HEK293 (cell line): Measurements from ENCODE around the gene WTIP.

Experiments
- CTCF ChIA-PET: fragments of 350-600 bp; formaldehyde crosslinking; extraction: SDS; loops from one replicate; lab custom pipeline; 2021; ENCODE audit warnings: antibody characterized with exemption; lab: Yijun Ruan, JAX
- POLR2A ChIA-PET: fragments of 300-600 bp; formaldehyde crosslinking; extraction: SDS; loops from one replicate; lab custom pipeline; 2020; ENCODE audit warnings: antibody characterized with exemption, inconsistent platforms; lab: Yijun Ruan, JAX
- H3K27ac ChIP-seq: fragments of 200-500 bp; sonication (Bioruptor generic); 2 replicates; pipeline ENCODE4 v1.5.1; 2014; ENCODE audit warnings: low read depth, low read length, control low read depth, inconsistent platforms; ENCODE audit errors: extremely low read depth
- H3K36me3 ChIP-seq, 2 experiments: fragments of 200-500 bp in 1 of 2; sonication (Bioruptor generic) in 1 of 2; 1 replicate in 1 of 2; 2 replicates in 1 of 2; pipeline ENCODE4 v1.5.1; 2014 to 2017; ENCODE audit warnings: inconsistent platforms in 2 of 2, low read length in 2 of 2; ENCODE audit not compliant: control insufficient read depth in 2 of 2, insufficient read depth in 1 of 2
- H3K4me1 ChIP-seq: fragments of 200-500 bp; sonication (Bioruptor generic); 2 replicates; pipeline ENCODE4 v1.5.1; 2014; ENCODE audit warnings: mild to moderate bottlenecking, low read length, inconsistent platforms; ENCODE audit not compliant: control insufficient read depth, insufficient read depth
- H3K4me3 ChIP-seq: 2 replicates; pipeline ENCODE4 v1.5.1; 2011; ENCODE audit warnings: low read depth, mild to moderate bottlenecking, control low read depth, low read length, moderate library complexity
- H3K9me3 ChIP-seq: fragments of 200-500 bp; sonication (Bioruptor generic); 2 replicates; pipeline ENCODE4 v1.5.1; 2014; ENCODE audit warnings: low read depth, low read length, inconsistent platforms; ENCODE audit not compliant: control insufficient read depth, insufficient read depth
- CTCF ChIP-seq: fragments of 450-650 bp; formaldehyde crosslinking; IDR thresholded peaks from 2 replicates; pipeline ENCODE4 v1.5.1; 2016; ENCODE audit warnings: missing biosample characterization, missing genetic modification characterization
- HOXA7 ChIP-seq: sonication (generic); formaldehyde crosslinking; IDR thresholded peaks from 2 replicates; pipeline ENCODE4 v1.8.1; 2022; ENCODE audit warnings: missing genetic modification reagents, borderline replicate concordance
- KLF1 ChIP-seq: fragments of 450-650 bp; formaldehyde crosslinking; IDR thresholded peaks from 2 replicates; pipeline ENCODE4 v1.5.1; 2016; ENCODE audit warnings: missing biosample characterization, missing genetic modification characterization
- KLF8 ChIP-seq: fragments of 450-650 bp; formaldehyde crosslinking; IDR thresholded peaks from 2 replicates; pipeline ENCODE4 v1.5.1; 2016; ENCODE audit warnings: missing biosample characterization, missing genetic modification characterization
- ZNF16 ChIP-seq: fragments of 450-650 bp; formaldehyde crosslinking; IDR thresholded peaks from 2 replicates; pipeline ENCODE4 v1.5.1; 2016; ENCODE audit warnings: low read depth, missing biosample characterization, missing genetic modification characterization
- ZNF19 ChIP-seq: fragments of 450-650 bp; formaldehyde crosslinking; IDR thresholded peaks from 2 replicates; pipeline ENCODE4; 2016; ENCODE audit warnings: missing biosample characterization, missing genetic modification characterization, low read depth
- ZNF24 ChIP-seq: fragments of 450-650 bp; formaldehyde crosslinking; IDR thresholded peaks from 2 replicates; pipeline ENCODE4 v1.5.1; 2016; ENCODE audit warnings: missing biosample characterization, missing genetic modification characterization
- ZNF274 ChIP-seq, 2 experiments: fragments of 200-500 bp in 1 of 2; fragments of 450-650 bp in 1 of 2; sonication (Bioruptor generic) in 1 of 2; formaldehyde crosslinking in 1 of 2; IDR thresholded peaks; 2 replicates each; pipeline versions ENCODE4 v1.5.1 to v1.6.1; 2014 to 2016; ENCODE audit warnings: borderline replicate concordance in 1 of 2, inconsistent platforms in 1 of 2, low read length in 1 of 2, missing biosample characterization in 1 of 2, missing genetic modification characterization in 1 of 2
- ZNF433 ChIP-seq: fragments of 450-650 bp; formaldehyde crosslinking; IDR thresholded peaks from 2 replicates; pipeline ENCODE4 v1.5.1; 2016; ENCODE audit warnings: missing biosample characterization, missing genetic modification characterization, low read depth
- ZNF785 ChIP-seq: fragments of 450-650 bp; formaldehyde crosslinking; IDR thresholded peaks from 2 replicates; pipeline ENCODE4 v1.5.1; 2016; ENCODE audit warnings: missing biosample characterization, missing genetic modification characterization
- TF ChIP-seq, protein P1 (sequence below): fragments of 450-650 bp; formaldehyde crosslinking; IDR thresholded peaks from 2 replicates; pipeline ENCODE4 v1.5.1; 2016; ENCODE audit warnings: missing biosample characterization, missing genetic modification characterization
- TF ChIP-seq, protein P2 (sequence below): fragments of 450-650 bp; formaldehyde crosslinking; IDR thresholded peaks from 2 replicates; pipeline ENCODE4 v1.5.1; 2016; ENCODE audit warnings: missing biosample characterization, missing genetic modification characterization, borderline replicate concordance
- TF ChIP-seq, protein P3 (sequence below): fragments of 450-650 bp; formaldehyde crosslinking; IDR thresholded peaks from 2 replicates; pipeline ENCODE4 v1.5.1; 2016; ENCODE audit warnings: missing biosample characterization, missing genetic modification characterization
- TF ChIP-seq, protein P4 (sequence below): fragments of 450-650 bp; formaldehyde crosslinking; IDR thresholded peaks from 2 replicates; pipeline ENCODE4 v1.5.1; 2017; ENCODE audit warnings: missing biosample characterization, missing genetic modification characterization

WTIP gene

GRCh38 chr19:34499155-34499834, 17.7 kb downstream of the WTIP start:
- no peaks in the 10 kb centered on the region for H3K9me3 ChIP-seq
- H3K27ac ChIP-seq: no peak overlapping the region
- CTCF ChIA-PET: interaction anchor here (0.6 to 3.2 kb wide), 8 partner anchors 9 to 234 kb away, joined by 3 to 18 read pairs (median 5); no protein-coding TSS in a partner anchor
- POLR2A ChIA-PET: interaction anchor here (0.7 kb wide), 1 partner anchor 10 kb away, joined by 8 read pairs; no protein-coding TSS in a partner anchor
- no peak overlapping the region for H3K4me3 ChIP-seq
- H3K4me1 ChIP-seq: no peaks in the 10 kb centered on the region; the same call in 1 of the 2 replicates
- TF ChIP-seq ZNF785 (tag by site-specific recombination): no peak
- no peak for TF ChIP-seq CTCF (tag by site-specific recombination)
- TF ChIP-seq, protein P1, sequence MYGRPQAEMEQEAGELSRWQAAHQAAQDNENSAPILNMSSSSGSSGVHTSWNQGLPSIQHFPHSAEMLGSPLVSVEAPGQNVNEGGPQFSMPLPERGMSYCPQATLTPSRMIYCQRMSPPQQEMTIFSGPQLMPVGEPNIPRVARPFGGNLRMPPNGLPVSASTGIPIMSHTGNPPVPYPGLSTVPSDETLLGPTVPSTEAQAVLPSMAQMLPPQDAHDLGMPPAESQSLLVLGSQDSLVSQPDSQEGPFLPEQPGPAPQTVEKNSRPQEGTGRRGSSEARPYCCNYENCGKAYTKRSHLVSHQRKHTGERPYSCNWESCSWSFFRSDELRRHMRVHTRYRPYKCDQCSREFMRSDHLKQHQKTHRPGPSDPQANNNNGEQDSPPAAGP (tag by site-specific recombination): peak; percentile 54; the same call in 1 of the 2 replicates
- no peak for TF ChIP-seq ZNF433 (tag by site-specific recombination)
- TF ChIP-seq KLF1 (tag by site-specific recombination): peak; percentile 83
- TF ChIP-seq ZNF274 (IDR thresholded peaks at IDR 0.05; ENCODE audit: low read length): no peak
- TF ChIP-seq ZNF274 (tag by site-specific recombination; IDR thresholded peaks at IDR 0.05; ENCODE audit: borderline replicate concordance): no peak
- peaks cover 21 to 28% of the 10 kb centered on the region in 2 experiments; a peak in 2 of 3 replicates for H3K36me3 ChIP-seq

GRCh38 chr19:34500656-34501120, 19.1 kb downstream of the WTIP start:
- Histone ChIP-seq H3K36me3 (peaks cover 16 to 19% of the 10 kb centered on the region in 2 experiments; a peak in 2 of 3 replicates), H3K4me1 (no peaks in the 10 kb centered on the region; the same call in 1 of the 2 replicates), H3K9me3 (no peaks in the 10 kb centered on the region), H3K27ac (no peak overlapping the region), H3K4me3 (no peak overlapping the region)
- TF ChIP-seq ZNF16 (tag by site-specific recombination): no peak
- TF ChIP-seq KLF1 (tag by site-specific recombination): peak; percentile 100
- TF ChIP-seq, protein P1 (tag by site-specific recombination): peak; percentile 32; the same call in 1 of the 2 replicates
- no peak for TF ChIP-seq HOXA7
- peak; percentile 61; the same call in 1 of the 2 replicates for TF ChIP-seq KLF8 (tag by site-specific recombination)
- ChIA-PET CTCF (interaction anchor here (0.6 to 3.2 kb wide), 18 partner anchors 10 to 235 kb away, joined by 3 to 18 read pairs (median 4); no protein-coding TSS in a partner anchor), POLR2A (interaction anchor here (0.8 to 1.3 kb wide), 2 partner anchors 10 to 18 kb away, joined by 3 to 8 read pairs; no protein-coding TSS in a partner anchor)

DNA sequence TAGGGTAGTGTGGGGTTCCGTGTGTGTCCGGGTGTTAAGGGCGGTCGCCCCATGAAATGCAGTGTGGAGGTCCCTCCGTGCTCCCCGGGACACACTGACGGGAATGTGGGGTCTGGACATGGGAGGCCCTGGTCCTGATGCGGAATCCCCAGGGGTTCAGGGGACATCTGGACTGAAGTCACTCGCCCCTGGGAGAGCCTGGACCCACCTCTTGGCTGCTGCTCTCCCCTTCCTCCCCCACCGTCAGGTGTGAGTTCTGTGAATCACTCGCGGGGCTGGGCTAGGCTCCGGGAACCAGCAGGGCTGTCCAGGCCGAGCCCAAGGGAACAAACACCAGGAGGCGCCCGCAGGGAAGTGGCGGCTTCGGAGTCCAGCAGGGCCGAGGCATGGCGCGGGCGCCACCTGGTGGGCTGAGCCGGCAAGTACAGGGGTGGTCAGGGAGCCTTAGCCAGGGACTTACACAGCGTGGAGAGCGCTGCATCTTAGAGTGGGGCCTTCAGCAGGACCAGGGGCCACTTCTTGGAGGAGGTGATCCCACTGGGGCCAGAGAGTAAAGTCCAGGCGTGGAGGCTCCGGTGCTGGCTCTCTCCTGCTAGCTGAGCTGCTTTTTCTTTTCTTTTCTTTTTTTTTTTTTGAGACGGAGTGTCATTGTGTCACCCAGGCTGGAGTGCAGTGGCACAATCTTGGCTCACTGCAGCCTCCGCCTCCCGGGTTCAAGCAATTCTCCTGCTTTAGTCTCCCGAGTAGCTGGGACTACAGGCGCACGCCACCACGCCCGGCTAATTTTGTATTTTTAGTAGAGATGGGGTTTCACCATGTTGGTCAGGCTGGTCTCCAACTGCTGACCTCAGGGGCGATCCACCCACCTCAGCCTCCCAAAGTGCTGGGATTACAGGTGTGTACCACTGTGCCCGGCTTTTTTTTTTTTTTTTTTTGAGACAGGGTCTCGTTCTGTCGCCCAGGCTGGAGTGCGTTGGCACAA, 20.1 kb downstream of the WTIP start:
- Histone ChIP-seq H3K36me3 (peaks cover 12 to 13% of the 10 kb centered on the region in 2 experiments; a peak in 2 of 3 replicates), H3K9me3 (no peaks in the 10 kb centered on the region), H3K4me3 (no peak overlapping the region), H3K4me1 (no peaks in the 10 kb centered on the region; the same call in 1 of the 2 replicates), H3K27ac (no peak overlapping the region)
- CTCF ChIA-PET: interaction anchor here (0.6 to 3.2 kb wide), 37 partner anchors 10 to 1749 kb away, joined by 3 to 18 read pairs (median 4); no protein-coding TSS in a partner anchor
- POLR2A ChIA-PET: interaction anchor here (1.3 kb wide), 1 partner anchor 11 kb away, joined by 3 read pairs; no protein-coding TSS in a partner anchor
- TF ChIP-seq, protein P2, sequence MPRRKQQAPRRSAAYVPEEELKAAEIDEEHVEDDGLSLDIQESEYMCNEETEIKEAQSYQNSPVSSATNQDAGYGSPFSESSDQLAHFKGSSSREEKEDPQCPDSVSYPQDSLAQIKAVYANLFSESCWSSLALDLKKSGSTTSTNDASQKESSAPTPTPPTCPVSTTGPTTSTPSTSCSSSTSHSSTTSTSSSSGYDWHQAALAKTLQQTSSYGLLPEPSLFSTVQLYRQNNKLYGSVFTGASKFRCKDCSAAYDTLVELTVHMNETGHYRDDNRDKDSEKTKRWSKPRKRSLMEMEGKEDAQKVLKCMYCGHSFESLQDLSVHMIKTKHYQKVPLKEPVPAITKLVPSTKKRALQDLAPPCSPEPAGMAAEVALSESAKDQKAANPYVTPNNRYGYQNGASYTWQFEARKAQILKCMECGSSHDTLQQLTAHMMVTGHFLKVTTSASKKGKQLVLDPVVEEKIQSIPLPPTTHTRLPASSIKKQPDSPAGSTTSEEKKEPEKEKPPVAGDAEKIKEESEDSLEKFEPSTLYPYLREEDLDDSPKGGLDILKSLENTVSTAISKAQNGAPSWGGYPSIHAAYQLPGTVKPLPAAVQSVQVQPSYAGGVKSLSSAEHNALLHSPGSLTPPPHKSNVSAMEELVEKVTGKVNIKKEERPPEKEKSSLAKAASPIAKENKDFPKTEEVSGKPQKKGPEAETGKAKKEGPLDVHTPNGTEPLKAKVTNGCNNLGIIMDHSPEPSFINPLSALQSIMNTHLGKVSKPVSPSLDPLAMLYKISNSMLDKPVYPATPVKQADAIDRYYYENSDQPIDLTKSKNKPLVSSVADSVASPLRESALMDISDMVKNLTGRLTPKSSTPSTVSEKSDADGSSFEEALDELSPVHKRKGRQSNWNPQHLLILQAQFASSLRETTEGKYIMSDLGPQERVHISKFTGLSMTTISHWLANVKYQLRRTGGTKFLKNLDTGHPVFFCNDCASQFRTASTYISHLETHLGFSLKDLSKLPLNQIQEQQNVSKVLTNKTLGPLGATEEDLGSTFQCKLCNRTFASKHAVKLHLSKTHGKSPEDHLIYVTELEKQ (tag by site-specific recombination): no peak
- 0 out of 2 replicates have a peak, but pooled peaks have one; percentile 60 for TF ChIP-seq ZNF24 (tag by site-specific recombination)
- no peak for TF ChIP-seq ZNF19
- TF ChIP-seq, protein P3, sequence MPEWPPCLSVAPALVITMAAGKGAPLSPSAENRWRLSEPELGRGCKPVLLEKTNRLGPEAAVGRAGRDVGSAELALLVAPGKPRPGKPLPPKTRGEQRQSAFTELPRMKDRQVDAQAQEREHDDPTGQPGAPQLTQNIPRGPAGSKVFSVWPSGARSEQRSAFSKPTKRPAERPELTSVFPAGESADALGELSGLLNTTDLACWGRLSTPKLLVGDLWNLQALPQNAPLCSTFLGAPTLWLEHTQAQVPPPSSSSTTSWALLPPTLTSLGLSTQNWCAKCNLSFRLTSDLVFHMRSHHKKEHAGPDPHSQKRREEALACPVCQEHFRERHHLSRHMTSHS (tag by site-specific recombination): no peak
- TF ChIP-seq, protein P4, sequence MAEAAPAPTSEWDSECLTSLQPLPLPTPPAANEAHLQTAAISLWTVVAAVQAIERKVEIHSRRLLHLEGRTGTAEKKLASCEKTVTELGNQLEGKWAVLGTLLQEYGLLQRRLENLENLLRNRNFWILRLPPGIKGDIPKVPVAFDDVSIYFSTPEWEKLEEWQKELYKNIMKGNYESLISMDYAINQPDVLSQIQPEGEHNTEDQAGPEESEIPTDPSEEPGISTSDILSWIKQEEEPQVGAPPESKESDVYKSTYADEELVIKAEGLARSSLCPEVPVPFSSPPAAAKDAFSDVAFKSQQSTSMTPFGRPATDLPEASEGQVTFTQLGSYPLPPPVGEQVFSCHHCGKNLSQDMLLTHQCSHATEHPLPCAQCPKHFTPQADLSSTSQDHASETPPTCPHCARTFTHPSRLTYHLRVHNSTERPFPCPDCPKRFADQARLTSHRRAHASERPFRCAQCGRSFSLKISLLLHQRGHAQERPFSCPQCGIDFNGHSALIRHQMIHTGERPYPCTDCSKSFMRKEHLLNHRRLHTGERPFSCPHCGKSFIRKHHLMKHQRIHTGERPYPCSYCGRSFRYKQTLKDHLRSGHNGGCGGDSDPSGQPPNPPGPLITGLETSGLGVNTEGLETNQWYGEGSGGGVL (tag by site-specific recombination): no peak
